ENCODE data around the gene FAM136A. TPM values are rescaled to one million over a fixed set of nuclear protein-coding genes. Genes with fewer than 3 reads are reported as not detected.

Gene FAM136A
- total and polyA plus RNA-seq, 2 of the 13 experiments (the other 11 are each of a cell fraction or from before 2014, with no cell fraction given): 77.8 to 126 TPM

DNA sequence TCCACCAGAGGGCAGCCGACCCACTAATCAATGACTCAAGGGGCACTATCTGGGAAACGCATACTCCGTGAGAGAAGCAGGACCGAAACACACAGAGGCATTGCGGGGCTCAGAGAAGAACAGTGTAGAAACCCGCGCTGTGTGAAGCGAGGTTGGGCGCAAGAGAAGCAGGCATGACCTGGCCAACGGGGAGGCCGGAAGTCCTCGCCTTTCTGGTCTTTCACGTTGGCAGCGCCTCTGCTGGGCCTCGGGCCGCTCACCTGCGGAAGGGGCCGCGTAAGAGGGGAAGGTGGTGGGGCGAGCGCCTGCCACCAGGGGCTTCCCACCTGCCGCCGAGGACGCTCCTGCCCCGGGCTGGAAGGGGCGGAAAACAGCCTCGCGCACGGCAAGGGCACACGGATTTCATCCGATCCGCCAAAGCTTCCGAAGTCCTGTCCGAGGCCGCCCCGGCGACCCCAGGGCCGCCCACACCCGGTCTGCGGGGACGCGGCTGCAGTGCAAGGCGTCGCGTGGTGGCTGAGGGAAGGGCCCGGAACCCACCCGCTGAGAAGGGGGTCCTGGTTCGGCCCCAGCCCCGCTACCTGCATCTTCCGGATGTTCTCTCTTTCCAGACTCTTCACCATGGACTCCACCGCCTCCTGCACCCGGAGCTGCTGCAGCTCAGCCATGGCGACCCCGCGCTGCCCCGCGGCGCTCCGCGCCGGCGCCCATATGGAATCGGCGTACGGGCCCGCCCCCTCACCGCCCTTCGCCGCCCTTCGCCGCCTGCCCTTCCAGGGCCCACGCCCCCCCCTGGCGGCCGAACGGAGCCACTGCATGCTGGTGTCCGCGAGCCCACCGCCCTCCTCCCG is at the start of gene FAM136A (continued):
- TF ChIP-seq, protein P1, sequence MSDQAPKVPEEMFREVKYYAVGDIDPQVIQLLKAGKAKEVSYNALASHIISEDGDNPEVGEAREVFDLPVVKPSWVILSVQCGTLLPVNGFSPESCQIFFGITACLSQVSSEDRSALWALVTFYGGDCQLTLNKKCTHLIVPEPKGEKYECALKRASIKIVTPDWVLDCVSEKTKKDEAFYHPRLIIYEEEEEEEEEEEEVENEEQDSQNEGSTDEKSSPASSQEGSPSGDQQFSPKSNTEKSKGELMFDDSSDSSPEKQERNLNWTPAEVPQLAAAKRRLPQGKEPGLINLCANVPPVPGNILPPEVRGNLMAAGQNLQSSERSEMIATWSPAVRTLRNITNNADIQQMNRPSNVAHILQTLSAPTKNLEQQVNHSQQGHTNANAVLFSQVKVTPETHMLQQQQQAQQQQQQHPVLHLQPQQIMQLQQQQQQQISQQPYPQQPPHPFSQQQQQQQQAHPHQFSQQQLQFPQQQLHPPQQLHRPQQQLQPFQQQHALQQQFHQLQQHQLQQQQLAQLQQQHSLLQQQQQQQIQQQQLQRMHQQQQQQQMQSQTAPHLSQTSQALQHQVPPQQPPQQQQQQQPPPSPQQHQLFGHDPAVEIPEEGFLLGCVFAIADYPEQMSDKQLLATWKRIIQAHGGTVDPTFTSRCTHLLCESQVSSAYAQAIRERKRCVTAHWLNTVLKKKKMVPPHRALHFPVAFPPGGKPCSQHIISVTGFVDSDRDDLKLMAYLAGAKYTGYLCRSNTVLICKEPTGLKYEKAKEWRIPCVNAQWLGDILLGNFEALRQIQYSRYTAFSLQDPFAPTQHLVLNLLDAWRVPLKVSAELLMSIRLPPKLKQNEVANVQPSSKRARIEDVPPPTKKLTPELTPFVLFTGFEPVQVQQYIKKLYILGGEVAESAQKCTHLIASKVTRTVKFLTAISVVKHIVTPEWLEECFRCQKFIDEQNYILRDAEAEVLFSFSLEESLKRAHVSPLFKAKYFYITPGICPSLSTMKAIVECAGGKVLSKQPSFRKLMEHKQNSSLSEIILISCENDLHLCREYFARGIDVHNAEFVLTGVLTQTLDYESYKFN (CRISPR knock-in tag; conservative IDR thresholded peaks at IDR 0.05): peak; percentile 51
- TF ChIP-seq ZNF703 (CRISPR knock-in tag; IDR thresholded peaks at IDR 0.05; ENCODE audit: borderline replicate concordance): peak; percentile 99; the same call in 1 of the 2 replicates
- TF ChIP-seq, protein P2, sequence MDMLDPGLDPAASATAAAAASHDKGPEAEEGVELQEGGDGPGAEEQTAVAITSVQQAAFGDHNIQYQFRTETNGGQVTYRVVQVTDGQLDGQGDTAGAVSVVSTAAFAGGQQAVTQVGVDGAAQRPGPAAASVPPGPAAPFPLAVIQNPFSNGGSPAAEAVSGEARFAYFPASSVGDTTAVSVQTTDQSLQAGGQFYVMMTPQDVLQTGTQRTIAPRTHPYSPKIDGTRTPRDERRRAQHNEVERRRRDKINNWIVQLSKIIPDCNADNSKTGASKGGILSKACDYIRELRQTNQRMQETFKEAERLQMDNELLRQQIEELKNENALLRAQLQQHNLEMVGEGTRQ (IDR thresholded peaks at IDR 0.05; ENCODE audit: low read depth, low read length): no peak
- TF ChIP-seq, protein P2 (CRISPR knock-in tag; IDR thresholded peaks at IDR 0.05; ENCODE audit: borderline replicate concordance): peak; percentile 65; the same call in 1 of the 2 replicates
- peak; percentile 98 for TF ChIP-seq ZNF546 (CRISPR knock-in tag; conservative IDR thresholded peaks at IDR 0.05)
- TF ChIP-seq, protein P3, sequence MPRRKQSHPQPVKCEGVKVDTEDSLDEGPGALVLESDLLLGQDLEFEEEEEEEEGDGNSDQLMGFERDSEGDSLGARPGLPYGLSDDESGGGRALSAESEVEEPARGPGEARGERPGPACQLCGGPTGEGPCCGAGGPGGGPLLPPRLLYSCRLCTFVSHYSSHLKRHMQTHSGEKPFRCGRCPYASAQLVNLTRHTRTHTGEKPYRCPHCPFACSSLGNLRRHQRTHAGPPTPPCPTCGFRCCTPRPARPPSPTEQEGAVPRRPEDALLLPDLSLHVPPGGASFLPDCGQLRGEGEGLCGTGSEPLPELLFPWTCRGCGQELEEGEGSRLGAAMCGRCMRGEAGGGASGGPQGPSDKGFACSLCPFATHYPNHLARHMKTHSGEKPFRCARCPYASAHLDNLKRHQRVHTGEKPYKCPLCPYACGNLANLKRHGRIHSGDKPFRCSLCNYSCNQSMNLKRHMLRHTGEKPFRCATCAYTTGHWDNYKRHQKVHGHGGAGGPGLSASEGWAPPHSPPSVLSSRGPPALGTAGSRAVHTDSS (CRISPR knock-in tag; conservative IDR thresholded peaks at IDR 0.05): 0 out of 2 replicates have a peak, but pooled peaks have one; percentile 79
- TF ChIP-seq, protein P4, sequence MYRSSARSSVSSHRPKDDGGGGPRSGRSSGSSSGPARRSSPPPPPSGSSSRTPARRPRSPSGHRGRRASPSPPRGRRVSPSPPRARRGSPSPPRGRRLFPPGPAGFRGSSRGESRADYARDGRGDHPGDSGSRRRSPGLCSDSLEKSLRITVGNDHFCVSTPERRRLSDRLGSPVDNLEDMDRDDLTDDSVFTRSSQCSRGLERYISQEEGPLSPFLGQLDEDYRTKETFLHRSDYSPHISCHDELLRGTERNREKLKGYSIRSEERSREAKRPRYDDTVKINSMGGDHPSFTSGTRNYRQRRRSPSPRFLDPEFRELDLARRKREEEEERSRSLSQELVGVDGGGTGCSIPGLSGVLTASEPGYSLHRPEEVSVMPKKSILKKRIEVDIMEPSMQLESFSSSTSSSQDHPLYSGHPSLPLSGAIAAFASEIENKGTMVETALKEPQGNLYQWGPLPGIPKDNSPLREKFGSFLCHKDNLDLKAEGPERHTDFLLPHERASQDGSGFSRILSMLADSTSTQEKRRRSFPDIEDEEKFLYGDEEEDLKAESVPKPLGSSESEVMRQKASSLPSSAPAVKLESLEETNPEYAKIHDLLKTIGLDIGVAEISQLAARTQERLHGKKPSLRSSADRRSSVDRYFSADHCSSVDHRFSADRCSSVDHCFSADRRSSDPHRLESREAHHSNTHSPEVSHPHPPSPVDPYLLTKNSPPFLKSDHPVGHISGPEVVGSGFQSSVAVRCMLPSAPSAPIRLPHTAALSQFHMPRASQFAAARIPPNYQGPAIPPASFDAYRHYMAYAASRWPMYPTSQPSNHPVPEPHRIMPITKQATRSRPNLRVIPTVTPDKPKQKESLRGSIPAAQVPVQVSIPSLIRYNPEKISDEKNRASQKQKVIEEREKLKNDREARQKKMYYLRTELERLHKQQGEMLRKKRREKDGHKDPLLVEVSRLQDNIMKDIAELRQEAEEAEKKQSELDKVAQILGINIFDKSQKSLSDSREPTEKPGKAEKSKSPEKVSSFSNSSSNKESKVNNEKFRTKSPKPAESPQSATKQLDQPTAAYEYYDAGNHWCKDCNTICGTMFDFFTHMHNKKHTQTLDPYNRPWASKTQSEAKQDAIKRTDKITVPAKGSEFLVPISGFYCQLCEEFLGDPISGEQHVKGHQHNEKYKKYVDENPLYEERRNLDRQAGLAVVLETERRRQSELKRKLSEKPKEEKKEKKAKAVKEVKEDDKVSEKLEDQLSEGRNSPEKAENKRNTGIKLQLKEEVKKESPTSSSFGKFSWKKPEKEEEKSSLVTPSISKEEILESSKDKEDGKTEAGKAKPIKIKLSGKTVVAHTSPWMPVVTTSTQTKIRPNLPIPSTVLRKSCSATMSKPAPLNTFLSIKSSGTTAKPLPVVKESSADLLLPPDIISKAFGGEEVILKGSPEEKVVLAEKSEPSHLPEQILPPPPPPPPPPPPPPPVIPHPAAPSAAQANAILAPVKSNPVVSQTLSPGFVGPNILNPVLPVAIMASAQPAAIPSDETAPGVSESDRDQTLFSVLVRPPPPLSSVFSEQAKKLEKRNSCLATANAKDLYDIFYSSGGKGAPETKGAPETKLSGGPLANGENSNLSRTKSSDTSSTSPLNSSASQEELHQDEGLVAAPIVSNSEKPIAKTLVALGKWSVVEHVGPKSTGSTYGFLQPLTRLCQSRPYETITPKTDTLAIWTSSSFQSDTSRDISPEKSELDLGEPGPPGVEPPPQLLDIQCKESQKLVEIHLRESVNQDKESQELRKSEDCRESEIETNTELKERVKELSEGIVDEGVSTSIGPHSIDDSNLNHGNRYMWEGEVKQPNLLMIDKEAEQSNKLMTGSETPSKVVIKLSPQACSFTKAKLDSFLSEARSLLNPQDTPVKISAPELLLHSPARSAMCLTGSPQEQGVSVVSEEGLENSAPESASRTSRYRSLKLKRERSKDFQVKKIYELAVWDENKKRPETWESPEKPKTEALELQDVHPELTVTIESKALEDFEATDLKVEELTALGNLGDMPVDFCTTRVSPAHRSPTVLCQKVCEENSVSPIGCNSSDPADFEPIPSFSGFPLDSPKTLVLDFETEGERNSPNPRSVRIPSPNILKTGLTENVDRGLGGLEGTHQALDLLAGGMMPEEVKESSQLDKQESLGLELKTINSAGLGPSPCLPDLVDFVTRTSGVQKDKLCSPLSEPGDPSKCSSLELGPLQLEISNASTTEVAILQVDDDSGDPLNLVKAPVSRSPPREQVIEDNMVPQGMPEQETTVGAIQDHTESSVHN (CRISPR knock-in tag; IDR thresholded peaks at IDR 0.05): no peak
- TF ChIP-seq NFIB (CRISPR knock-in tag; IDR thresholded peaks at IDR 0.05; ENCODE audit: borderline replicate concordance): peak; percentile 85; the same call in 1 of the 2 replicates
- TF ChIP-seq NR3C1 (CRISPR knock-in tag; IDR thresholded peaks at IDR 0.05): no peak

Data from HepG2 (cell line).